K562 (cell line): ENCODE data around the gene APOM. TPM values are rescaled to one million over a fixed set of nuclear protein-coding genes. Genes with fewer than 3 reads are reported as not detected.
A peak's percentile ranks its signal among the peaks of the same experiment; 100 is the strongest.

ENCODE experiments used
- ARID2 ChIP-seq: fragments of 450-650 bp; IDR thresholded peaks from 2 replicates; pipeline ENCODE4 v1.6.1; 2017; ENCODE audit warnings: antibody characterized with exemption, mild to moderate bottlenecking
- BRF1 ChIP-seq: IDR thresholded peaks from 3 replicates; pipeline ENCODE4 v1.6.1; 2011; ENCODE audit warnings: borderline replicate concordance, mild to moderate bottlenecking; ENCODE audit not compliant: insufficient read length; ENCODE audit errors: extremely low read depth
- FOXA3 ChIP-seq, 2 experiments: fragments of 450-650 bp in 1 of 2; sonication (generic) in 1 of 2; formaldehyde crosslinking; IDR thresholded peaks in 1 of 2; conservative IDR thresholded peaks in 1 of 2; 2 replicates each; pipeline versions ENCODE4 v1.4.0 to v1.8.0; 2020 to 2022; ENCODE audit warnings: mild to moderate bottlenecking in 2 of 2, missing genetic modification reagents in 1 of 2
- FOXK2 ChIP-seq, 2 experiments: fragments of 450-650 bp; IDR thresholded peaks in 1 of 2; conservative IDR thresholded peaks in 1 of 2; 2 replicates each; pipeline ENCODE4 v1.6.1; 2016; ENCODE audit warnings: low read depth in 2 of 2, mild to moderate bottlenecking in 1 of 2
- HDAC8 ChIP-seq: fragments of 450-650 bp; IDR thresholded peaks from 2 replicates; pipeline ENCODE4 v1.6.1; 2016; ENCODE audit warnings: mild to moderate bottlenecking, missing genetic modification characterization, moderate library complexity, missing compliant biosample characterization
- ILF3 ChIP-seq: fragments of 450-650 bp; IDR thresholded peaks from 2 replicates; pipeline ENCODE4 v1.6.1; 2018; ENCODE audit warnings: antibody characterized with exemption, mild to moderate bottlenecking, moderate library complexity, borderline replicate concordance
- NR3C1 ChIP-seq: sonication (generic); formaldehyde crosslinking; IDR thresholded peaks from 2 replicates; pipeline ENCODE4 v1.8.1; 2022; ENCODE audit warnings: missing genetic modification reagents
- PHTF2 ChIP-seq: fragments of 250-450 bp; sonication (Bioruptor Pico); IDR thresholded peaks from 2 replicates; pipeline ENCODE4 v1.5.0; 2021; ENCODE audit warnings: mild to moderate bottlenecking
- PTRF ChIP-seq: fragments of 450-650 bp; IDR thresholded peaks from 2 replicates; pipeline ENCODE4 v1.6.1; 2016; ENCODE audit warnings: mild to moderate bottlenecking, missing genetic modification characterization, missing compliant biosample characterization
- RBM15 ChIP-seq: fragments of 200-400 bp; formaldehyde crosslinking; IDR thresholded peaks from 2 replicates; pipeline ENCODE4 v1.6.1; 2018; ENCODE audit warnings: mild to moderate bottlenecking, low read length, moderate library complexity; ENCODE audit not compliant: insufficient read depth
- SMARCA4 ChIP-seq: fragments of 450-650 bp; IDR thresholded peaks from 2 replicates; pipeline ENCODE4 v1.6.1; 2016
- TBL1XR1 ChIP-seq, 2 experiments: IDR thresholded peaks; 2 replicates each; pipeline ENCODE4 v1.6.1; 2012; ENCODE audit warnings: improper control_type of control experiment in 2 of 2, low read length in 2 of 2, mild to moderate bottlenecking in 1 of 2
- ZNF133 ChIP-seq: fragments of 250-450 bp; sonication (Bioruptor Pico); IDR thresholded peaks from 2 replicates; pipeline ENCODE4 v1.4.0; 2020; ENCODE audit warnings: mild to moderate bottlenecking
- ZNF175 ChIP-seq: fragments of 200-800 bp; sonication (Bioruptor generic); IDR thresholded peaks from 2 replicates; pipeline ENCODE4 v1.6.1; 2016; ENCODE audit warnings: low read depth, mild to moderate bottlenecking, missing genetic modification characterization, missing compliant biosample characterization
- ZNF445 ChIP-seq: fragments of 250-450 bp; sonication (Bioruptor Pico); IDR thresholded peaks from 2 replicates; pipeline ENCODE4 v1.4.0; 2020; ENCODE audit warnings: low read depth, mild to moderate bottlenecking, moderate library complexity
- ZNF586 ChIP-seq: fragments of 450-650 bp; formaldehyde crosslinking; conservative IDR thresholded peaks from 2 replicates; pipeline ENCODE4 v1.4.0; 2020; ENCODE audit warnings: mild to moderate bottlenecking, moderate library complexity
- polyA plus RNA-seq, 8 experiments: library from polyadenylated mRNA; depleted of rRNA in 4 of 8; stranded (reverse) in 5 of 8; unstranded in 3 of 8; fragments of >200 nt; fragmentation: Nextera tagmentation in 2 of 8; fragmentation: Illumina TruSeq in 1 of 8; extraction: Ambion mirVana in 2 of 8; extraction: Trizol in 1 of 8; gene quantifications; 2 replicates each; pipeline versions ENCODE4 v1.2.1 to v1.2.3, GENCODE V29; 2011 to 2014; ENCODE audit warnings: inconsistent platforms in 1 of 8, missing spikeins in 1 of 8
- total RNA-seq, 7 experiments: library from RNA; depleted of rRNA in 6 of 7; stranded (reverse); fragments of >200 nt in 6 of 7; fragmentation: Illumina TruSeq in 2 of 7; extraction: Trizol in 2 of 7; gene quantifications; 2 replicates each; pipeline versions ENCODE4 v1.2.1 to v1.2.3, GENCODE V29; 2011 to 2021; ENCODE audit warnings: low replicate concordance in 1 of 7
- TF ChIP-seq, protein P1 (sequence below): sonication (generic); formaldehyde crosslinking; IDR thresholded peaks from 2 replicates; pipeline ENCODE4 v1.8.1; 2023; ENCODE audit warnings: mild to moderate bottlenecking, missing genetic modification reagents
- TF ChIP-seq, protein P2 (sequence below): fragments of 450-650 bp; formaldehyde crosslinking; IDR thresholded peaks from 2 replicates; pipeline ENCODE4 v1.4.0; 2022; ENCODE audit warnings: missing genetic modification characterization
- TF ChIP-seq, protein P3 (sequence below): fragments of 450-650 bp; IDR thresholded peaks from 2 replicates; pipeline ENCODE4 v1.7.0; 2016; ENCODE audit warnings: borderline replicate concordance
- TF ChIP-seq, protein P4 (sequence below), 2 experiments: fragments of 450-650 bp; conservative IDR thresholded peaks; 2 replicates each; pipeline ENCODE4 v1.6.1; 2017; ENCODE audit warnings: mild to moderate bottlenecking in 2 of 2, moderate library complexity in 2 of 2

Gene APOM
- total and polyA plus RNA-seq, 9 of the 15 experiments (the other 6 are each of a cell fraction or from before 2014, with no cell fraction given): 5.7 to 24.3 (median 10.4) TPM

- TF ChIP-seq, protein P1, sequence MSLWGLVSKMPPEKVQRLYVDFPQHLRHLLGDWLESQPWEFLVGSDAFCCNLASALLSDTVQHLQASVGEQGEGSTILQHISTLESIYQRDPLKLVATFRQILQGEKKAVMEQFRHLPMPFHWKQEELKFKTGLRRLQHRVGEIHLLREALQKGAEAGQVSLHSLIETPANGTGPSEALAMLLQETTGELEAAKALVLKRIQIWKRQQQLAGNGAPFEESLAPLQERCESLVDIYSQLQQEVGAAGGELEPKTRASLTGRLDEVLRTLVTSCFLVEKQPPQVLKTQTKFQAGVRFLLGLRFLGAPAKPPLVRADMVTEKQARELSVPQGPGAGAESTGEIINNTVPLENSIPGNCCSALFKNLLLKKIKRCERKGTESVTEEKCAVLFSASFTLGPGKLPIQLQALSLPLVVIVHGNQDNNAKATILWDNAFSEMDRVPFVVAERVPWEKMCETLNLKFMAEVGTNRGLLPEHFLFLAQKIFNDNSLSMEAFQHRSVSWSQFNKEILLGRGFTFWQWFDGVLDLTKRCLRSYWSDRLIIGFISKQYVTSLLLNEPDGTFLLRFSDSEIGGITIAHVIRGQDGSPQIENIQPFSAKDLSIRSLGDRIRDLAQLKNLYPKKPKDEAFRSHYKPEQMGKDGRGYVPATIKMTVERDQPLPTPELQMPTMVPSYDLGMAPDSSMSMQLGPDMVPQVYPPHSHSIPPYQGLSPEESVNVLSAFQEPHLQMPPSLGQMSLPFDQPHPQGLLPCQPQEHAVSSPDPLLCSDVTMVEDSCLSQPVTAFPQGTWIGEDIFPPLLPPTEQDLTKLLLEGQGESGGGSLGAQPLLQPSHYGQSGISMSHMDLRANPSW (CRISPR knock-in tag): 0 out of 2 replicates have a peak, but pooled peaks have one; percentile 44
- TF ChIP-seq ARID2 (0 out of 2 replicates have a peak, but pooled peaks have one; percentile 68), FOXA3 (CRISPR knock-in tag; conservative IDR thresholded peaks at IDR 0.05 in 1 of 2, IDR thresholded peaks at IDR 0.05 in 1 of 2) (0 out of 4 replicates have a peak, but pooled peaks of 1 of the 2 experiments have one; percentile 35), BRF1 (no peak), PTRF (no peak), ILF3 (no peak), ZNF133 (CRISPR knock-in tag) (0 out of 2 replicates have a peak, but pooled peaks have one; percentile 52), TBL1XR1 (IDR thresholded peaks at IDR 0.05; ENCODE audit: low read length in 2 of 2) (peak in 1 of 2 experiments; percentile 23; a peak in 1 of 4 replicates), ZNF445 (no peak), ZNF175 (CRISPR knock-in tag) (no peak; the same call in none of the 2 replicates), FOXK2 (conservative IDR thresholded peaks at IDR 0.05 in 1 of 2, IDR thresholded peaks at IDR 0.05 in 1 of 2; ENCODE audit: low read depth in 2 of 2) (peak in 1 of 2 experiments; percentile 31; a peak in 1 of 4 replicates), RBM15 (no peak), HDAC8 (no peak), SMARCA4 (peak; percentile 96), PHTF2 (CRISPR knock-in tag) (no peak), NR3C1 (CRISPR knock-in tag) (no peak), ZNF586 (CRISPR knock-in tag) (no peak)
- TF ChIP-seq, protein P2, sequence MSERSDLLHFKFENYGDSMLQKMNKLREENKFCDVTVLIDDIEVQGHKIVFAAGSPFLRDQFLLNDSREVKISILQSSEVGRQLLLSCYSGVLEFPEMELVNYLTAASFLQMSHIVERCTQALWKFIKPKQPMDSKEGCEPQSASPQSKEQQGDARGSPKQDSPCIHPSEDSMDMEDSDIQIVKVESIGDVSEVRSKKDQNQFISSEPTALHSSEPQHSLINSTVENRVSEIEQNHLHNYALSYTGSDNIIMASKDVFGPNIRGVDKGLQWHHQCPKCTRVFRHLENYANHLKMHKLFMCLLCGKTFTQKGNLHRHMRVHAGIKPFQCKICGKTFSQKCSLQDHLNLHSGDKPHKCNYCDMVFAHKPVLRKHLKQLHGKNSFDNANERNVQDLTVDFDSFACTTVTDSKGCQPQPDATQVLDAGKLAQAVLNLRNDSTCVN (CRISPR knock-in tag): 0 out of 2 replicates have a peak, but pooled peaks have one; percentile 10
- TF ChIP-seq, protein P3, sequence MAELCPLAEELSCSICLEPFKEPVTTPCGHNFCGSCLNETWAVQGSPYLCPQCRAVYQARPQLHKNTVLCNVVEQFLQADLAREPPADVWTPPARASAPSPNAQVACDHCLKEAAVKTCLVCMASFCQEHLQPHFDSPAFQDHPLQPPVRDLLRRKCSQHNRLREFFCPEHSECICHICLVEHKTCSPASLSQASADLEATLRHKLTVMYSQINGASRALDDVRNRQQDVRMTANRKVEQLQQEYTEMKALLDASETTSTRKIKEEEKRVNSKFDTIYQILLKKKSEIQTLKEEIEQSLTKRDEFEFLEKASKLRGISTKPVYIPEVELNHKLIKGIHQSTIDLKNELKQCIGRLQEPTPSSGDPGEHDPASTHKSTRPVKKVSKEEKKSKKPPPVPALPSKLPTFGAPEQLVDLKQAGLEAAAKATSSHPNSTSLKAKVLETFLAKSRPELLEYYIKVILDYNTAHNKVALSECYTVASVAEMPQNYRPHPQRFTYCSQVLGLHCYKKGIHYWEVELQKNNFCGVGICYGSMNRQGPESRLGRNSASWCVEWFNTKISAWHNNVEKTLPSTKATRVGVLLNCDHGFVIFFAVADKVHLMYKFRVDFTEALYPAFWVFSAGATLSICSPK: no peak
- TF ChIP-seq, protein P4, sequence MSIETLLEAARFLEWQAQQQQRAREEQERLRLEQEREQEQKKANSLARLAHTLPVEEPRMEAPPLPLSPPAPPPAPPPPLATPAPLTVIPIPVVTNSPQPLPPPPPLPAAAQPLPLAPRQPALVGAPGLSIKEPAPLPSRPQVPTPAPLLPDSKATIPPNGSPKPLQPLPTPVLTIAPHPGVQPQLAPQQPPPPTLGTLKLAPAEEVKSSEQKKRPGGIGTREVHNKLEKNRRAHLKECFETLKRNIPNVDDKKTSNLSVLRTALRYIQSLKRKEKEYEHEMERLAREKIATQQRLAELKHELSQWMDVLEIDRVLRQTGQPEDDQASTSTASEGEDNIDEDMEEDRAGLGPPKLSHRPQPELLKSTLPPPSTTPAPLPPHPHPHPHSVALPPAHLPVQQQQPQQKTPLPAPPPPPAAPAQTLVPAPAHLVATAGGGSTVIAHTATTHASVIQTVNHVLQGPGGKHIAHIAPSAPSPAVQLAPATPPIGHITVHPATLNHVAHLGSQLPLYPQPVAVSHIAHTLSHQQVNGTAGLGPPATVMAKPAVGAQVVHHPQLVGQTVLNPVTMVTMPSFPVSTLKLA (conservative IDR thresholded peaks at IDR 0.05): no peak
Measured at GRCh38 chr6:31663961-31664789, 8.5 kb downstream of the APOM start (continued).
